Esophagus muscularis mucosa (tissue), 4 donors: ENCODE data around the gene GATA3.

Source experiments
- CTCF ChIP-seq, 3 experiments: fragments of 200-600 bp in 2 of 3; fragments of 450-650 bp in 1 of 3; sonication (generic) in 2 of 3; IDR thresholded peaks; one replicate each; pipeline ENCODE4 v1.5.1; 2017 to 2019; ENCODE audit warnings: antibody characterized with exemption in 3 of 3, mild to moderate bottlenecking in 2 of 3, moderate library complexity in 1 of 3
- EP300 ChIP-seq: sonication (generic); formaldehyde crosslinking; IDR thresholded peaks from one replicate; pipeline ENCODE4 v1.6.1; 2017; ENCODE audit warnings: antibody characterized with exemption
- POLR2AphosphoS5 ChIP-seq, 2 donors: sonication (generic); formaldehyde crosslinking; IDR thresholded peaks; one replicate each; pipeline ENCODE4 v1.6.1; 2017; ENCODE audit warnings: antibody characterized with exemption in 2 of 2

- no peak for TF ChIP-seq EP300
- TF ChIP-seq CTCF (IDR thresholded peaks at IDR 0.05), result no peak
- no peak for TF ChIP-seq POLR2AphosphoS5 (IDR thresholded peaks at IDR 0.05)
These were observed 20.5 kb upstream of the GATA3 start for GRCh38 chr10:8033812-8034465.
